Right renal pelvis (tissue), 4 donors: ENCODE data around the gene ERICH2. TPM values are rescaled to one million over a fixed set of nuclear protein-coding genes. Genes with fewer than 3 reads are reported as not detected.
"Not testable (repeated sequence)": the region's sequence is repeated elsewhere in the genome, so short reads cannot be mapped to it uniquely, and the experiment has no call there.

ENCODE experiments used
- DNase-seq, 4 donors: peaks; one replicate each; pipeline ENCODE4 v3.0.0-alpha.2; 2013; ENCODE audit warnings: low read depth in 4 of 4, low spot score in 3 of 4, missing footprints in 1 of 4
- polyA plus RNA-seq, 4 donors: library from polyadenylated mRNA; unstranded; fragments of 120-200 nt; gene quantifications; one replicate each; pipeline ENCODE4 v1.2.1, GENCODE V29; 2013; ENCODE audit not compliant: insufficient read length in 4 of 4

The ERICH2 gene, protein sequence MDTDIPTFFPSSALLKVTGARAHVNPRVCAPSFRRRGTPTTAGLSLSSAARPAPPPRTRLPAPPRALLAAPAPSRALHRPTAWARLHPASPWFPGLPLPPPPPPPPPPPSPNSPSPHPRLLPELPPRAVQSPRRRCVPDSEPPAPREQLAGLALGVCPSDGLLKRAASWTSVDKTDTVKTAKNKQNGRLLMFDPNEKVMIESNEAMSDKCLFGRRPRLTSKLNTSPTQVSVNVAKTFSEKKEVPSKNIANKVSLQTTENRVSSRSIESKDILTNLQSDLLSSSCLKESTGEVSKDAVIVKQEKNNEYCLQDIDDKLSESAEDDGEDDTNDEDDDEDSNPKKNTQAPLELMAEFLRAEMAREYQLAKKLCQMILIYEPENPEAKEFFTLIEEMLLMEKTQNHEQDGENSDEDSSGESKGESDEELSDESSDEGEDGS
- polyA plus RNA-seq = 1 to 10 TPM; 1.7 to 3.0 (median 2.2) TPM

DNA sequence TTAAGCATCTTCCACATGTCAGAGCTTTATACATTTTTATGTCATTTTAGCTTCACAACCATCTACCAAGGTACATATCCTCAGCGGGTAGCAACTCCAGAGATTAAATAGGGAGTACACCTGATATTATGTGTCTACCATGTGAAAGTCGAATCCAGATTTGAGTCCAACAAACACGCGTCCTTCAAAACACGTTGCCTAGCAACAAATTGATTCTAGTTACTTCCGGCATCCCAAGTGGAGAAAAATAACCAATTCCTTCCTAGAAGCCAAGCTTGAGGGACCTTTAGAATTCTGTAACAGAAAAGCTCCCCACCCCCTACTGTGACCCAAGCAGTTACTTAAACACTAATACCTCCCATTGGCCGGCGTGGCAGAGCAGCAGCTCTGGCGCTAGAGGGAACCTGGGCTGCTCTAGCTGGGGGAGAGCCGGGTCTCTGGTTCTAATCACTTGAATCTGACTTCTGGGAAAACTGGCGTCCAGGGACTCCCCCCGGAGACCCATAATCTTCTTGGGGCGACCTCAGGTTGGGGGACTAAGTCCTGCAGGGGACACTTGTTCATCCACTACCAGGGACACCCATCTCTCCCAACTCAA, at the start of gene ERICH2:
Gene ERICH2 (plus strand): TSS at position 371 of the 598 bp plus-strand sequence. CDS start 304 bp downstream, outside the sequence.
- peak; percentile 21 to 46 (median 44) for DNase-seq

DNA sequence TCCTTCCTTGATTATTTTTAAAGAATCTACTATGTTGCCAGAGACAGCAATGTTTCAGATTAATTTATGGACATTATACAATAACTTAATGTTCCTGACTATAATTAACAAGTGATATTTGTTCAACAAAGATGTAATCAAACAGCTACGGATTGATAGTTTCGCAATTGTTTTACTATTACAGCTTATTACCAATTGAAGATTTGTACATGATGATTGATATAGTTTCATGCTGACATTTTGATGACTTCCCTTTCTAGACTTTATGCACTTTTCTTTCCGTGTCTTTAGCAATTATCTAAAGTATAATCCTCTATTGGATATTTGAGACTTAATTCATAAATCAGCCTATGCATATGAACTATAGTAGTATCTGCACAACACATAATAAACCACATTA, 48.5 kb upstream of the ERICH2 start:
- DNase-seq = no peak

DNA sequence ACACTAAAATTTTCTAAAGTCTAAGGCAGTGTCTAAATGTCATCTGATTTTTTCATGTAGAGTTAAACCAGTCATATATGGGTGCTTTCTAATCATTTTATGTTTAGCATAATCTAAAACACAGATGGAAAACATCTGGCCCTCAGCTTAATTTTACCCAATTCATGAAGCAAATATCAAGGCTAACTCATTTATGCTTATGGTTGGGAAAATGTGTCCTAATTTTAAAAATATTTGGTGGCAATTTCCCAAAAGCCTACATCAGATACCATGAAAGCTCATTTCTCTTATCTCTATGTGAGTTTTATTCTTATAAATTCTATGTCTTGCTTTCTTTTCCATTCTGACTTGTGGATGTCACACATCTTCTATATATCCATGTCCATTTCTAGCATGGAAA, 47.9 kb upstream of the ERICH2 start:
- DNase-seq = no peak

DNA sequence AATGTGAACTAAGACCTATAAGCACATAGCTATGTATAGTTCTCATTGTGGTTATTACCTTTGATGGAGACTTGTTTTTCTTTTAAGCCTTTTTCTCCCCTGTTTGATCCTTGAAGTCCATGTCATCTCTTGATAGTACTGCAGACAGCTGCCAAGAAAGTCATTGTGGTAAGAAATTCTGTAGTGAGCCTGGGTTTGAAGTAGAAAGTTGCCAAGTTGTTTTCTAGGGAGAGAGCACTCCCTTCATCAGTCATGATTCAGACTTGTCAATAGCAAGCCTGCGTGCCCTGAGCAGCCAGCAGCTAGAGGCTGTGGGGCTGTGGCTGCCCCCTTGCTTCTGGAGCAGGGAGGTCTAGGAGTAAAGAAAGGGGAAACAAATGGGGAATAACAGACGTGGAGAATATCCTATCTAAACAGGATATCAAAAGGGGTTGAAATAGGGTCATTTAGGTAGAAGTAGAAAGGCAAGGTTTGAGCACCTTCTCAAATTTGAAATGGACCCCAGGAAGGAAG, 46.7 kb upstream of the ERICH2 start:
- DNase-seq = no peak

DNA sequence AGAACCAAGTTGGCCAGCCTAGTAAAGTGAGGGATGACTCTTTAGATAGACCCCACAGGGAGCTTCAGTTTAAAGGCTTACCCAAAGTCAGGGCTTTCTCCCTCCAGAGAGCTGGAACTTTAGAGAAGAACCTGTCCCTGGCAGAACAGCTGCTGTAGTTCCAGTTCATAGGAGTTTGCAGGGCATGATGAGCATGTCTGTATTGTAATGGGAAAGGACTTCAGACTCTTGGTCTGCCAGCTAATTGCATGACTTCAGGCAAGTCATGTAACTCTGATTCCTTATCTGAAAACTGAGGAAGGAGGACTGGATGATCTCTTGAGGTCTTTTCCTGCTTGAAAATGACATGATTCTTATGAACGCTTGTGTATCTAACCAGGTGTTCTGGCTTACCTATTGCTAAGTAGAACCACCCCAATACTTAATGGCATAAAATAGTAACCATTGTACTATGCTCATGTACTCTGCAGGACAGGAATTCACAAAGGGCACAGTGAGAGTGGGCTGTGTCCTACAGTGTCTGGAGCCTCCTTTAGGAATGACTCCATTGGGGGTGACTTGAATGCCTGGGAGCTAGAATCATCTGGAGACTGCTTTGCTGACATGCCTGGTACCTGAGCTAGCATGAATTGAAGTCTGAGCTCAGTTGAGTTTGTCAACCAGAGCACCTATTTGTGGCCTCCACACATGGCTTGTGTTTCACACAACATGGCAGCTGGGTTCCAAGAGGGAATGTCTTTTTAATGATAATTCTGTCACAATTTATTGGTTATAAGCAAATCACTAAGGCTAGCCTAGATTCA, 36.2 kb upstream of the ERICH2 start:
- no peak for DNase-seq

DNA sequence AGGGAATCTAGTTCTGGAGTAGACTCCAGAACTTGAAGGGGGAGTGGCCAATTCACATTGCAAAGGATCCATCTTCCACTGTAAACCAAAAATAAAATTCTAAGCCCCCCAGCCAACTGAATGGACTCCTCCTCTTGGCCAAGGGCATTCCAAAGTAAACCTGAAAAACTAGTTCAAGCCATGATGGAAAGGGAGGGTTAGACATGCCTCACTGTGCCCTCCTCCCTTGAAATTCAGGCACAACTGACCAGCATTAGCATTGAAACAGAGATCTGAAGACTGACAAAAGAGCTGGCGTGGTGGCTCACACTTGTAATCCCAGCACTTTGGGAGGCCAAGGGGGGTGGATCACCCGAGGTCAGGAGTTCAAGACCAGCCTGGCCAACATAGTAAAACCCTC, 35.6 kb upstream of the ERICH2 start:
- not testable (repeated sequence) for DNase-seq

DNA sequence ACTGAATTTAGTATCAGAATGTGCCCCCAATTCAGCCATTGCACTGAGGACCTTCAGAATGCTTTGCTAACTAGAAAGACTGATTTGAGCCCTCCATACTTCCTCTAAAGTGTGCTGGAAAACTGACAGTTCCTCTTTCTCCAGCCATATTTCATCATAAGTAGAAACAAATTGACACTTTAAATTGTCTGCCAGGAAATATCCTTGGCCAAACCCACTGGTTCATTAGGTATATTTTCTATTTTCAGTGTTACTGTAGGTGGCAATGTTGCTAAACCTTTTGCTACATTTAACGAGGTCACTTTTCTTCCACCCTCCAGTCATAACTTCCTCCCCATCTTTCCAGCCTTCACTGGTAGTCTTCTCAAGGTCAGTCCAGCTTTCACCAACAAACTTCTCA, 33.5 kb upstream of the ERICH2 start:
- no peak for DNase-seq

DNA sequence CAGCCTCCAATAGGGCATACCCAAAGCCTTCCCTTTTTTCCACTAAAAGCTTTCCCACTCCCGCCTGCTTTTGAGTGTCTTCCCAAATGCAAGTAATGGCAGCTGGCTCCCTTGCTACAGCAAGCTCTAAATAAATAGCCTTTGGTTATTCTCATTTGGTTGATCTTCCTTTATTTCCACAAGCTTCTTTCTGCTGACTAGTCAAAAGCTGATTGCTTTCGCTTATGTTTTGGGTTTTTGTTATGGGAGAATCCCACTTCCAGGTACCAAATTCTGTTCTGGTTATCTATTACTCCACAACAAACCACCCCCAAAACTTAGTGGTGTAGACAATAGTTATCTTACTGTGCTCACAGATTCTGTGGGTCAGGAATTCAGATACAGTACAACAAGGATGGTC, 32.8 kb upstream of the ERICH2 start:
- no peak for DNase-seq

DNA sequence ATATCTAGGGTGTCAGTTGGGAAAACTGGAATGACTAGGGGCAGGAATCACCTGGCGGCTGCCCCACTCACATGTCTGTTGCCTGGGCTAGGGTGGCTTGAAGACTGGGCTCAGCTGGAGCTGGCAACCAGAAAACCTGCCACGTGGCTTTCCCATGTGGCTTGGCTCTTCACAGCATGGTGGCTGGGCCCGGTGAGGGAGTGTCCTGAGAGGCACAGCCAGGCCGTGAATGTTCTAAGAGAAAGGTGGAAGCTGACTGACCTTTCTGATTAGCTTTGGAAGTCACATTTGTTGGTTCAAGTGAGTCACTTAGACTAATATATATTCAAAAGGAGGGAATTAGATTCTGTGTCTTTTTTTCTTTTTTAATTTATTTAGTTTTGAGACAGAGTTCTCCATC, 32.4 kb upstream of the ERICH2 start:
- no peak for DNase-seq

DNA sequence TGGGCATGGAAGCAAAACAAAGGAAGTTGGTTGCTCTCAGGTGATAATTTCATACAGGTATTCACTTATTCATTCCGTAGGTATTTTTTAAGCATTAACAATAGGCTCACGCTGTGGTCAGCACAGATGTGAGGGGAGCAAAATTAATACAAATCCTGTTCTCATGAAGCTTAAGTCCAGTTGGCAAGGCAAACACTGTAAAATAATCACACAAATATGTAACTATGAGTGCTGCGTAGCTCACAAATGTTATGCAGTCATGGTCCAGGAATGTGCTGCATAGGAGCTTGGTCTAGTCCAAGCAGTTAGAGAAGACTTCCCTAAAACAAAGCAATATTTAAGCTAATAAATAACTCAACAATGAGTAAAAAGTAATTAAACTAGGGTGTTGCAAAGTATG, 31.1 kb upstream of the ERICH2 start:
- DNase-seq = no peak

DNA sequence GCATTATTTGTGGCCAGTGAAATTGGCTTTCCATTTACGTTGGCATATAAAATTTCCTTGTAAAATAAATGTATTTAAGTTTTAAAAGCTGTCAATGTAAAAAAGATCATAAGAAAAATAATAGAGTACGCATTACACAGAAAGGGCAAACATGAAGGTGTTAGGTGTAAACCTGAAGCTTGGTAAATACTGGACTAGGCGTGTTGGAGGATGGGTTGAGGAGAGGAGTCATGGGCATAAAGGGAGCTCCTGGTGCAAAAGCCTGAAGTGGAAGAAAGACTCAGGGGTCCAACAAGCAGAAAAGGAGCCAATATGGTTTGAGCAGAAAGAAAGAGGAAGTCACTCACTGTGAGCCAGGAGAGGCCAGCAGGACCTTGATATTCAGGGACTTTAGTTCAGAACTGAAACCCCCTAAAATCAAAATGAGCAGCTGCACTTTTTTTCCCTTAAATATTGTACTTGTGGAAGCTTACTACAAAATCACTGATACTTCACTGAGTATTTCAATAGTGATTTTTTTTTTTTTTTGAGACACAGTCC, 30.6 kb upstream of the ERICH2 start:
- DNase-seq = no peak

DNA sequence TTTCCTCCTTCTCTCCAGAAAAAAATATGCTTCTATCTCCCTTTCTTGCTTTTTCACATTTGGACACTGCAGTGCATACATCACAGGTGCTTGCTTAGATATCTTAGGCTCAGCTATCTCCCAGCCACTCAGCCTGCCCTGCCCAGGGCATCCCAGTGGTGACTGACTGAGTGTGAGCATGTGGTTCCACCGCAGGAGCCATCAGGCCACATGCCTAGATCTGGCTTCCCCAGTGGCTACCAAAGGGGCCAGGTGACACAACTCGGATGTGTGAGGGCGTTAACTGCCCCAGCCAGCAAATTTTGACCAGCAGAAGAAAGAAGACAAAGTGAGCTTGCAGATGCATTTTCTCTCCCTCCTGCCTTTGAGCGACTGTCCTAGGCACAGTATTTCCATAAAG, 29.5 kb upstream of the ERICH2 start:
- DNase-seq = no peak

DNA sequence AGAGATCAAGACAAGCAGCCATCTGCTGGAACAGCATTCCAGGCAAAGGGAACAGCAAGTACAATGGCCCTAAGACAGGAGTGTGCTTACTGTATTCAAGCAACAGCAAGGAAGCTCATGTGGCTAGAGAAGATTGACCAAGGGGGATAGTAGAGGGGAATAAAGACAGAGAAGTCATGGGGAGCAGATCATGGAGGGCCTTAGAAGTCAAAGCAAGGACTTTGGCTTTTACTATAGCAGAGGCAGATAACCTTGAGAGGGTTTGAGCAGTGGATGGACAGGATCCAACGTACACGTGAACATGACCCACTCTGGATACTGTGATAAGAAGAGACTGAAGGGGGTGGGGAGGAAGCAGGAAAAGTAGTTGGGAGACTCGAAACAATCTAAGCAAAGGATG, 28.2 kb upstream of the ERICH2 start:
- no peak for DNase-seq

DNA sequence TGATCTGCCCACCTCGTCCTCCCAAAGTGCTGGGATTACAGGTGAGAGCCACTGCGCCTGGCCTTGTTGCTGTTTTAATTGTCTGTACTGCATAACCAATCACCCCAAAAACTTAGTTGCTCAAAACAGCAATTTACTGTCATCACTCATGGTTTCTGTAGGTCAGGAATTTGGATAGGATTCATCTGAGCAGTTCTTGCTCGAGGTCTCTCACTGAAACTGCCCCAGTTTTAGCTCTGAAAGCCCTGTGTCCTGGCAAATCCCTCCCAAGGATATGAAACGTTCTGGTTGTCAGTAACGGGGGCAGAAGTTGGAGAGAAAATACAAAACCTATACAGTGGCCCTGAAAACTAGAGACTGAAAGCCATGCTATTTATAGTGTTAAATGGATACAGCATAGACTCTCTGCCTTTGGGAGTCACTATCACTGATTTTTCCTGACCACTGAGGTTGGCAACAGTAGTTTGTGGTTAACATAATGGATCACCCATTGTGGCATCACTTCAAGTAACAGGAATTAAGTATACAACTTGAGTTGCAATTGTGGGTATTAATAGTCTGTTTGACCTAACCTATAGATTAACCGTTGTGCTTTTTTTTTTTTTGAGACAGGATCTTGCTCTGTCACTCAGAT, 27.2 kb upstream of the ERICH2 start:
- DNase-seq = no peak

DNA sequence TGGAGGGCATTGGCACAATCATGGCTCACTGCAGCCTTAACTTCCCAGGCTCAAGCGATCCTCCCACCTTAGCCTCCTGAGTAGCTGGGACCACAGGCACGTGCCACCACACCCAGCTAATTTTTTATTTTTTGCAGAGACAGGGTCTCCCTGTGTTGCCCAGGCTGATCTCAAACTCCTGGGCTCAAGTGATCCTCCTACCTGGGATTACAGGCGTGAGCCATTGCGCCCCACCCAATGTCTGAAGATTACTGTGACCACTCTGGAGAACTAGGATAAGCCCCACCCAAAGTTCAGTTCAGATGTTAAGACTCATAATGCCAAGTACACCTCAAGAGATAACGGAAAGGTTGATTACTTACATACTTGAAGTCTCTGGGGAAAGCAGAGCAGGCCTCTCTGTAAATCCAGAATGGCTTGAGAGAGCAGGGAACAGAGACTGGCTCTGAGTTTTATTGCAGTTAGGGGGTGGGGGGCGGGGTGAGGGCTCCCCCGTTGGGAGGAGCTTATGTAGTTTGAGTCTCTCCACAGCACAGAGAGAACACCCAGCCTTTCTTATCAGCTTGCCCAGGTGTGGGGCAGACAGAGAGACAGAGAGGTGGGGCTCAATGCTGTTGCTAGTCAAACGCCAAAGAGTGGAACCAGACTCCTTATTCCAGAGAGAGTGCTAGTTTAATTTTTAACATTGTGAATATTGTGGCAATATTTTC, 26.5 kb upstream of the ERICH2 start:
- no peak for DNase-seq

DNA sequence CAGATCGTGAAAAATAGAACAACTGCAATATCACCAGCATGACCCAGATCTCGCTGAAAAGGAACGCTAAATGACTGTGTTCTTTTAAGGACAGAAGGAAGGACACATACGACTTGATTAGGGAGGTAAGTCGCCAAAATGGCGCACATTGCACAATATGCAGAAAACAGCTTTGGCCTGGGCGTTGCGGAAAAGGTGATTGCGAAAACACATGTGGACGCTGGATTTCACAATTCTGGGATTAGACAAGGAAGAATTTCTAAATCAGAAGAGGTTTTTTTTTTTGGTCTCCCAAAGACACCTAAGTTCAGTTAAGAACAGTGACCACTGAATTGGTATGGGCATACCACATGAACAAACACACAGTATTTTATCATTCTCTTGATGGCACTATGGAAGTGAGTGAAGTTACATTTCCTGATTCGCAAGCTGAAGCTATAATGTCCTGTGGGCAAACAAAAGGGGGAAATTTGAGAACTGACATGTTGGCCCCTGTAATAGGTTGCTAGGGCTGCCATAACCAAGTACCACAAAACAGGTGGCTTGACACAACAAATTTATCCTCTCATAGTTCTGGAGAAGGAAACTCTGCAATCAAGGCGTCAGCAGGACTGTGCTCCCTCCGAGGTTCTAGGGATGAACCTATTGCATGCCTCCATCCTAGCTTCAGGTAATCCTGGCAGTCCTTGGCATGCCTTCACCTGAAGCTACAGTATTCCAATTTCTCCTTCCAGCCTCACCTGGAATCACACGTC, 25.8 kb upstream of the ERICH2 start:
- no peak for DNase-seq

DNA sequence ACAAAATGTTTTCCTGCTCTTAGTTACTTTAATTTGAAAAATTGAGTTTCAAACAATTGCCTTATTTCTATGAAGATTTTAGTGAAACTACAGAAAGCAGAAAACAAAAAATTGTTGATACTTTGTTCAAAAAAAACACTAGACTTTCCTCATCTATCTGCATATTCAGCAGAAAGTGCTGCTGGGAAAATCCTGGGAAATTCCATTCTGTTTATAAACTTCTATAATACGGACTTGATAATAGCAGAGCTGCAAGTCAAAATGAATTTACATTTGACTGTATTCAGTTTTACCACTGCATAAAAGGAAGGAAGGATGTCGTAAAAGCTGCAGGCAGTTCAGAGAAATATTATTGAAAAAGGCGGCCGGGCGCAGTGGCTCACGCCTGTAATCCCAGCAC, 24.9 kb upstream of the ERICH2 start:
- no peak for DNase-seq

DNA sequence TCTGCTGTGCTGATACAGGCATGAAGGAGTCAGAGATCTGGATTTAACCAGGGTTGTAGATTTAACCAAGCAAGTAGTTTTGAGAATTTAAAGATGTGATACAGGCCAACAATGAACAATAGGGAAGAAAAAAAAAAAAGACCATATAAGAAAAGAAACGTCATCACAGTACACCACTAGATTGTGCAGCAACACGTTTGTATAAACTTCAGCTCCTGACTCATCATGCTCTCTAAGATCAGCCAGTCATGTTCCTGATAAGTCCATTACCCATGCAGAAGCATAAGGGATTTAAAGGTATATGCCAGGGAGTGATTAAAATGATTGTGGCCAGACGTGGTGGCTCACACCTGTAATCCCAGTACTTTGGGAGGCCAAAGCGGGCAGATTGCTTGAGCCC, 22.3 kb upstream of the ERICH2 start:
- DNase-seq = no peak

DNA sequence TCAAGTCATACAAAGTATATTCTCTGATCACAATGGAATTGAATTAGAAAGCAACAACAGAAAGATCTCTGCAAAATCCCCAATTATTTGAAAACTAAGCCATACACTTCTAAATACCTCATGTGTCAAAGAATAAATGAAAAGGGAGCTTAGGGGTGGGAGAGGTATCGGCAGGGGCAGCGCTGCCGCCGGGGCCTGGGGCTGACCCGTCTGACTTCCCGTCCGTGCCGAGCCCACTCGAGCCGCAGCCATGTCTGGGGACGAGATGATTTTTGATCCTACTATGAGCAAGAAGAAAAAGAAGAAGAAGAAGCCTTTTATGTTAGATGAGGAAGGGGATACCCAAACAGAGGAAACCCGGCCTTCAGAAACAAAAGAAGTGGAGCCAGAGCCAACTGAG, 18.6 kb upstream of the ERICH2 start:
- not testable (repeated sequence) for DNase-seq
